GM18873 (cell line): ENCODE measurements around the gene PACS1.
"Not testable (repeated sequence)": the region's sequence is repeated elsewhere in the genome, so short reads cannot be mapped to it uniquely, and the experiment has no call there.

Experiments
- ATAC-seq: cut with Tn5 transposase; IDR thresholded peaks from one replicate; pipeline ENCODE4 v1.9.1; 2021; ENCODE audit warnings: mild to moderate bottlenecking, moderate library complexity, moderate number of reproducible peaks; ENCODE audit not compliant: unreplicated experiment, low FRiP score

PACS1 gene

DNA sequence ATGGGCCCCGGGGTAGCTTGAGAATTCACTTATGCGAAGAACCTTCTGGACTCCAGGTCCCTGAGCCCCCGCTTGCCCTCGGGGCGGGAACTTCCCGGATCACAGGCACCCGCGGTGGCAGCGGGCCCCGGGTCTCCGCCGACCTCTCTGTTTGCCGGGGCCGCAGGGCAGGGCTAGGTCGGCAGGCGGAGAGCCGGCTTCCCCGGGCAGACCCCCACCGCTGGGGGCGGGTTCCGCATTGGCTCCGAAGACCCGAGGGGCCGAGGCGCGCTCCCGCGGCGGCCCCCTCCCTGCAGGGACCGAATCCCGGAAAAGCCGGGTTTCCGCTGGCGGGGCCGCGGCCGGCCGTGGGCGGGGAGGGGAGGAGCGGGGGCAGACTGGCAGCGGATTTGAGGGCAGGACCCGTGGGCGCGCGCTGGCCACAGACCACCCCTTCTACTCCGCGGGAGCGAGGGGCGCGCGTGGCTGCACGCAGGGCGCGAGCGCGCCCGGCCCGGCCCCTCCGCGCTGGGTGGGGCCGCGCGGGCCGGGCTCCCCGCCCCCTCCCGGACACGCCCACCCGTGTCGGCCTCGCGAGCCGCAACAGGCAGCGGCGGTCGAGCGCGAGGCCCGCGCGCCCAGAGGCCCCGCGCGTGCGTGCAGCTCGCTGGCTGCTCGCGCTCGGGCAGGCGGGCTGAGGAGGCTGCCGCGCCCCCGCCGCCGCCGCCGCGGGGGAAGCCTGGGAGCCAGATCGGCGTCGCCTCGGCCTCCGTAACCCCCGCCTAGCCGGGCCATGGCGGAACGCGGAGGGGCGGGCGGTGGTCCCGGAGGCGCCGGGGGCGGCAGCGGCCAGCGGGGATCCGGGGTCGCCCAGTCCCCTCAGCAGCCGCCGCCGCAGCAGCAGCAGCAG, at the start of gene PACS1:
TSS of gene PACS1 (plus strand) at position 558 of the 889 bp plus-strand sequence. CDS start at position 773, 215 bp downstream.
- no peak for ATAC-seq

DNA sequence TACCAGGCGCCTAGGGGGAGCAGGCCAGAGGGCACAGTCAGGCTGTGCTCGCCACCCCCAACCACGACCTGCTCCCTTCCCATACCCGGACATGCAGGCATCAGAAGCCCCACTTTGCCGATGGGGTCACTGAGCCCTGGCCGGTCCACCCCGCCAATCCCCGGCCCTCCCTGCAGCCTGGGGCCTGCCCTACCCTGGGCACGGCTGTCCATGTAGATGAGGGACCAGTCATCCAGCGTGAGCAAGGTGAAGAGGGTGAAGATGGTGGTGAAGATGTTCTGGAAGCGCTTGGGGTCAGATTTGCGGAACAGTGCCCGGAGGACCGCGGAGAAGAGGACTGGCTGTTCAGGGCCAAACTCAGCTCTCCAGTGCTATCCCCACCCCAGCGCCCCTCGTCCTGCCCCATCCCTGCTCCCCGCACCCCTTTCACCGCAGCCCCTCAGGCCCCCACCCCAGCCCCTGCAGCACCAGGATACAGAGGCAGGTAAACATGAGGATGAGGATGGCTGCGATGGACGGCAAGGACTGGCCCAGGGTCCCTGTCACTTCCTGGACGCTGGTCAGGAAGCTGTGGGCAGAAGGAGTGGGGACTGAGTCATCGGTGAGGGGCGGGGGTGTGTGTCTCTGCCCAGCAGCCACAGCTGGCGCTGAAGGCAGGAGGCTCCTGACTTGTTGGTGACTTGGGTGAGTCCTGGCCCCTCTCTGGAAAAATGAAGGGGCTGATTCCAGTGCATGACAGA, 49.3 kb upstream of the PACS1 start:
- no peak for ATAC-seq

GRCh38 chr11:66022401-66023185, 47.5 kb upstream of the PACS1 start:
- ATAC-seq: no peak

DNA sequence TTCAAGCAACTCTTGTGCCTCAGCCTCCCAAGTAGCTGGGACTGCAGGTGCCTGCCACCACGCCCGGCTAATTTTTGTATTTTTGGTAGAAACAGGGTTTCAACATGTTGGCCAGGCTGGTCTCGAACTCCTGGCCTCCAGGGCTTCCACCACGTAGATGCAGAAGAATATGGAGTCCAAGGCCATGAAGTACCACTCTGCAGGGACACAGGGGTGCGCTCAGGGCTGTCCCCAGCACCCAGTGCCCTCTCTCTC, 47.0 kb upstream of the PACS1 start:
- not testable (repeated sequence) for ATAC-seq

DNA sequence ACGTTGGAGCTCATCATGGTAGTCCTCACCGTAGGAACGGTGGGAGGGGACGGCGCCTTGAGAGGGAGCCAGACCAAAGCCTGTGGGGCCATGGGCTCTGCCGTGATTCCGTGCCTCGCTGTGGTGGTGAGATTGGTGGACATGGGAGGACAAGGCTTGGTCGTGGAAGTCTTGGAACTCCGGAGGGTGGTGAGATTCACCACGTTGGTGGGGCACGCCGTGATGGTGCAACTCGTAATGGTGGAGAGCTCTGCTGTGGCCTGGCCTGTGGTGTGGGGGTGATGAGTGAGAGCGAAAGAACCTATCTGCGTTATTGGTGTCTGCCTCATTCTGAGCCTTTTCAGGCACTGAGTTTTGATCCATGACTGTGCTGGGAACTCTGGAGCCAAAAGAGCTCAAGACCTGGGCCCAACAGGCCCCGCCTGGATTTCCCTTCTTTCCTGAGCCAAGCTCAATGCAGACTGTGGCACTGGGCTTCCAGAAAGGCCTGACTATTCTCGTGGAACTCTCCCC, 44.0 kb upstream of the PACS1 start, which contains the start of gene CATSPER1:
TSS of gene CATSPER1 (minus strand) at position 463 of the 513 bp plus-strand sequence. CDS start at position 363, 100 bp downstream.
- no peak for ATAC-seq

DNA sequence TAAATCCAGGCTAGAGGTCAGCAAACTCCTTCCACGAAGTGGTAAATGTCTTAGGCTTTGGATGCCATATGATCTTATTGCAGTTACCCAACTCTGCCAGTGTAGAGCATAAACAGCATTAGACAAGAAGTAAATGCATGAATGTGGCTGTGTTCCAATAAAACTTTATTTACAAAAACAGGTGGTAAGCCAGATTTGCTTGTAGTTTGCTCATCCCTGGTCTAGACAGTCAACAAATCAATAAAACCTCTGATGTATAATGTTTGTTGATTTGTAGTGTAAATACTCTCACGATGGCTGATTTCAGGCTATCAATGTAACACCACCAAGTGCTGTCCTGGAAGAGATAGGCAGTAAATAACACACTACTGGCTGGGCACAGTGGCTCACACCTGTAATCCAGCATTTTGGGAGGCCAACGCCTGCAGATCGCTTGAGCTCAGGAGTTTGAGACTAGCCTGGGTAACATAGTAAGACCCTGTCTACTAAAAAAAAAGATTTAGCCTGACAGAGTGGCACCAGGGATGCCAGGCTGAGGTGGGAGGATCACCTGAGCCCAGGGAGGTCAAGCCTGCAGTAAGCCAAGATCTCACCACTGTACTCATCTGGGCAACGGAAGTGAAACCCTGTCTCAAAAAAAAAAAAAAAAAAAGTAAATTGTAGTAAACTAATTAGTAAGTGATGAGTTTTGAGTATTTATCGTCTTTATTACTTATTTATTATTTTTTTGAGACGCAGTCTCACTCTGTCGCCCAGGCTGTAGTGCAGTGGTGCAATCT, 36.9 kb upstream of the PACS1 start:
- ATAC-seq: no peak

DNA sequence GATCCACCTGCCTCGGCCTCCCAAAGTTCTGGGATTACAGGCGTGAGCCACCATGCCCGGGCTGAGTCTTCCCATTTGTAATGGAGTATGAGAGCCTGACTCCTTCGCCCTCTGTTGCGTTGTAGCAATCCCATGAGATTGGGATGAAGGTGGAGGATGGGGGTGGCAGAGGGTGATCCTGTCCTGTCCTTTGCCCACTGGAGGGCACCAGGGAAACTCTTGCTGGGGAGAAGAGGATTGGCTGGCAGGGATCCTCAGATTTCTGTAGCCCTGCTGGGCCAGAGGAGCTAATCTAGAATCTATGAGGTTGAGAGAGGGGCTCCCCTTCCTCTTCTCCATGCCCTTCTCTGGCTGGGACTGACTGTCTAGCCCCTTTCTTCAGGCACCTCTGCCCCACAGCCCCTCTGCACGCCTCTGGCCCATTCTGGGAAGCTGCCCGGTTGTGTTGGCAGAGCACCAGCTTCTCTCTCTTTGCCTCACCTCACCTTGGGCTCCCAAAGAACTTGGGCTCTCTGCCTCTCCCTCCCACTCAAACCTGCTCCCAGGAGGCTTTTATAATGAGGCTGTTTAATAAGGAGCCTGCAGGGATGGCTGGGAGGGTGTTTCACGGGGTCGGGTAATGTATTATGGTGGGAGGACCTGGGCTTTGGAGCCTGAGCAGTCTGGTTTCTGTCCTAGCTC, 34.3 kb upstream of the PACS1 start:
- ATAC-seq: no peak

DNA sequence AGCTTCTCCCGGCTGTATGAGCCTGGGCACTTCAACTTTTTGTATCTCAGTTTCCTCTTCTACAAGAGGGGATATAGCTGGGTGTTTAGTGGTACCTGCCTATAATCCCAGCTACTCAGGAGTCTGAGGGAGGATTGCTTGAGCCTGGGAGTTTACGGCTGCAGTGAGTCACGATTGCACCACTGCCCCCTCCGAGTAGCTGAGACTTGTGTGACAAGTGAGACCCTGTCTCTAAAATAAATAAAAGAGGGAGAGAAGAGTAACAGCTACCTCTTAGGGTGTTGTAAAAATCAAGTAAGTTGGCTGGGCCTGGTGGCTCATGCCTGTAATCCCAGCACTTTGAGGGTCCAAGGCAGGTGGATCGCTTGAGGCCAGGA, 33.8 kb upstream of the PACS1 start:
- no peak for ATAC-seq

DNA sequence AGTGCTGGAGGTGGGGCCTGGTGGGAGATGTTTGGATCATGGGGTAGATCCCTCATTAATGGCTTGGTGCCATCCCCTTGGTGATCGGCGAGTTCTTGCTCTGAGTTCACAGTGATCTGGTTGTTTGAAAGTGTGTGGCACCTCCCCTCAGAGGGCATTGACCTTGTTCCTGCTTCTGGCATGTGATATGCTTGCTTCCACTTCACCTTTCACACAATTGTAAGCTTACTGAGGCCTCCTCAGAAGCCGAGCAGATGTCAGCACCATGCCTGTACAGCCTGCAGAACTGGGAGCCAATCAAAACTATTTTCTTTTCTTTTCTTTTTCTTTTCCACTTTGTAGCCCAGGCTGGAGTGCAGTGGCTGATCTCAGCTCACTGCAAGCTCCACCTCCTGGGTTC, 32.7 kb upstream of the PACS1 start:
- no peak for ATAC-seq

GRCh38 chr11:66039765-66040164, 30.3 kb upstream of the PACS1 start:
- no peak for ATAC-seq

DNA sequence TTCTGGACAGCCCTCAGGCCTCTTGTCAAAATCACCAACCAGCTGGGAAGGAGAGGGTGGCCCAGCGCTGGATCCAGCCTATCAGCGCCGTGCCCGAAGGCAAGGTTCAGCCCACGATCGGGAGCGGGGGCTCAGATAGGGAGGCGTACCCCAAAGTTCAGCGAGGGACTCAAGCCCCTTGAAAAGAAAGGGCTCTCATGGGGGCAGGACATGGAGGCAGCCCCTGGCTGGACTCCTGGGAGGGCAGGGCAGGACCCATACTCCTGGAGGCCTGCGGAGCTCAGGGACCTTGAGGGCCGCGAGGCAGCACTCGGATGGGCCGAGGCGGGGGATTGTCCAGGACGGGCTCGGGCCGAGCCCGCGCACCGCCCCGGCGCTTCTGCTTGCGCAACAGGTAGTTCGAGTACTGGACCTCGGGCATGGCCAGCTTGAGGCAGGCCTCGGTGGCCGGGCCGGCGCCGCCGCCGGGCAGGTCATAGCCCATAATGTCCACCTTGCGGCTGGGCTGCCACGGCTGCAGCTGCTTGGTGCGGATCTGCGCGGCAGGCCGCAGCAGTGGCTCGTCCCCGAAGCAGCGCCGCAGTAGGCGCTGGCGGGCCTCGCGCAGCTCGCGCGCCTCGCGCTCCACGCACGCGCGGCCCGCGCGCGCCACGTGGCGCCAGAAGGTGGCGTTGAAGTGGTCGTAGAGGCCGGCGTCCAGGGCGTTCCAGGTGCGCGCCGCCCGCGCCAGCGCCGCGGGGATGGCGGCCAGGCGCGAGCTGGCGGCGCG, 27.7 kb upstream of the PACS1 start:
- ATAC-seq: no peak

- ATAC-seq: no peak
These were observed 26.8 kb upstream of the PACS1 start for GRCh38 chr11:66042996-66043906.

DNA sequence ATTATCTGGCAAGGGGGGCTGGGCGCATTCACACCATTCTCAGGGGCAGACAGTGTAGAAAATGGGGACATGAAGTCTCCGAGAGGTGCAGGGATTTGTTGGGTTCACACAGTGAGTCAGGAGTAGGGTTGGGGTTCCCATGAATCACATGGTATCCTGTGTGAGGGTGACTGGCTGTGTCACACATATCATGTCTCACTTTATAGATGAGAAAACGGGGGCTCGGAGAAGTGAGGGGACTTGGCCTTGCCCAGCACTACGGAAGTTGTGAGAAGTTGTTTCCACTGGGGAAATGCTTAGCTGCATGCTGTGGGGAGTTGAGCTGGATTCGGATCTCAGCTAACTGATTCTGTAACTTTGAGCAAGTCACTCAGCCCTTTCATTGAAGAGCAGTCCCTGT, 25.3 kb upstream of the PACS1 start:
- ATAC-seq: no peak

DNA sequence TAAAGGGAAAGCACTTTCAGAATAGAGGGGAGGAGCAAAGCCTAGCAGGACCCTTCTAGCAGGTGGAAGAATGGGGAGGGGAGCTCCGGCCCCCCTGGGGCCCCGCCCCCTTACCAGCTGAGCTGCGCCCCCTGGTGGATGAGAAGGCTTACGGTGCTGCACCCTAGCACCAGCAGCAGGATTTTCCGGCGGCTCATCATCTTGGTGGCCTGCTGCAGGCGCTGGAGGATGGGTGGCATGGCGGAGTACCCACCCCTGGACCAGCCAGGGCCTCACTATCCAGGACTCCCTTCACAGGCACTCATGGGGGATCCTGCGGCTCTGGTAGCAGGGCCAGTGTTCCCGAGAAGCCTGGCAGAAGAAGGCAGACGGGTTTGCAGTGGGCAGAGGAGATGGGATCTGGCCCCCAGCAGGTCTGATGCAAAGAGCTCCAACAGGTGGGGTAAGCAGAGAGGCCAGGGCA, 24.9 kb upstream of the PACS1 start:
- ATAC-seq: no peak

GRCh38 chr11:66046901-66047300, 23.2 kb upstream of the PACS1 start:
- no peak for ATAC-seq

DNA sequence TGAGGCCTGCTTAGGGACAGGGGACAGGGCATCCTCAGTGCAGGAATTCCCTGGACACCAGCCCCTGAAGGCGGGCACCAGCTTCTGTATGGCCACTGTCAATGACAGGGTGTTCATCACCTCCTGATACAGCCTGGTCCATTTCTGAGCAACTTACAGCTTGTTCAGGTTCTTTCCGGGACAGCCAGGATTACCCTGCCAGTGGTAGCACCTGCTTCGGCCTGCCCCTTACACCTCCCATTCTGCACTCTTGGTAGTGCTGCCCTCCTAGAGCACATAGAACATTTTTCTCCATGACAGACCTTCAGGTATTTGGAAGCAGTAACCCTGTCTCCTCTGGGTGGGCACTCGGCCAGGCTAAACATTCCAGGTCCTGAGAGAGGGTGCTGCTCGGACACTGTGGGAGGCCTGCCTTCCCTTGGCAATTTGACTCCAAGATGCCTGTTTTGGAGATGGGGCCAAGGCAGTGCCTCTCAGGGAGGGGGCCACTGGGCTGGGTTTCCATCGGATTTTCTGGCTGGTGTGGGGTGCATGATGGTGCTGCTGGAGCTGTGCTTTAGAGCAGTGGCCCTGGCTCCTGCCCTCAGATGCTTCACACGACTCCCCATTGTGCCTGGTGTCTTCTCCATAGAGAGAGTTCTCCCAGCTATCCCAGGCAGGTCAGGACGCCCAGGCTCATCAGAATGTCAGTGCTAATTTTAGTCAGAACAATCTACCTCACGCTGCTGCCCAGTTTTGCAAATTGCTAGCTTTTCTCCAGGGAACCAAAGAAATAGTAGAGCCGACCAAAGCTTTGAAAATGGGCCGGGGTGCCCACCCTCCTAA, 22.3 kb upstream of the PACS1 start:
- no peak for ATAC-seq
